Natural killer cell (primary cell): Measurements from ENCODE around the gene OLFM1. TPM values are rescaled to one million over a fixed set of nuclear protein-coding genes. Genes with fewer than 3 reads are reported as not detected.
"Not testable (repeated sequence)": the region's sequence is repeated elsewhere in the genome, so short reads cannot be mapped to it uniquely, and the experiment has no call there.

Source experiments
- ATAC-seq, 3 donors: fragments of 150-1000 bp in 2 of 3; fragments of 200-7000 bp in 1 of 3; cut with Tn5 transposase; 1 replicate in 1 of 3; 2 replicates in 2 of 3; pipeline ENCODE4 v1.10.0; 2021; ENCODE audit warnings: mild to moderate bottlenecking in 2 of 3, moderate library complexity in 2 of 3
- DNase-seq, 2 donors: peaks; one replicate each; pipeline versions ENCODE4 v3.0.0 to v3.0.0-alpha.2; 2013 to 2021; ENCODE audit warnings: mixed read lengths in 1 of 2
- H3K27ac ChIP-seq: one replicate; pipeline ENCODE4 v1.5.1; 2013; ENCODE audit warnings: mild to moderate bottlenecking, low read length
- H3K27me3 ChIP-seq: one replicate; pipeline ENCODE4 v1.6.1; 2013; ENCODE audit warnings: low read length; ENCODE audit not compliant: control insufficient read depth, insufficient read depth
- H3K36me3 ChIP-seq: one replicate; pipeline ENCODE4 v1.6.1; 2013; ENCODE audit warnings: low read length; ENCODE audit not compliant: control insufficient read depth, insufficient read depth
- H3K4me1 ChIP-seq: one replicate; pipeline ENCODE4 v1.6.1; 2013; ENCODE audit warnings: low read length; ENCODE audit not compliant: control insufficient read depth, insufficient read depth
- H3K4me3 ChIP-seq: one replicate; pipeline ENCODE4 v1.5.1; 2013; ENCODE audit warnings: low read length
- H3K9me3 ChIP-seq: one replicate; pipeline ENCODE4 v1.6.1; 2013; ENCODE audit warnings: low read length; ENCODE audit not compliant: control insufficient read depth, insufficient read depth
- H3K27ac Mint-ChIP-seq, 2 donors: one replicate each; pipeline ENCODE4 v1.8.0; 2022; ENCODE audit warnings: mild to moderate bottlenecking in 2 of 2, mixed read lengths in 2 of 2, moderate library complexity in 1 of 2
- H3K27me3 Mint-ChIP-seq, 2 donors: one replicate each; pipeline ENCODE4 v1.8.0; 2022; ENCODE audit warnings: low read depth in 2 of 2, mixed read lengths in 2 of 2
- H3K36me3 Mint-ChIP-seq: one replicate; pipeline ENCODE4 v1.8.0; 2022; ENCODE audit warnings: mixed read lengths
- H3K4me1 Mint-ChIP-seq, 2 donors: one replicate each; pipeline ENCODE4 v1.8.0; 2022; ENCODE audit warnings: mixed read lengths in 2 of 2
- H3K4me3 Mint-ChIP-seq: one replicate; pipeline ENCODE4 v1.8.0; 2022; ENCODE audit warnings: mild to moderate bottlenecking, moderate library complexity, mixed read lengths
- H3K9me3 Mint-ChIP-seq, 2 donors: one replicate each; pipeline ENCODE4 v1.8.0; 2022; ENCODE audit warnings: mixed read lengths in 2 of 2
- WGBS: methylation state at CpG from one replicate; pipeline ENCODE4 v1.1.7; 2013; ENCODE audit warnings: missing lambda C conversion rate; ENCODE audit not compliant: insufficient coverage; 5-methylcytosine and 5-hydroxymethylcytosine counted together
- intact Hi-C: fragments of 100-400 bp; cut with micrococcal nuclease; formaldehyde crosslinking; loops from one replicate; pipeline ENCODE4 v1.14.2; 2022
- total RNA-seq, 4 donors: library from RNA; stranded (reverse); fragments of 120-200 nt in 1 of 4; gene quantifications; one replicate each; pipeline versions ENCODE4 v1.2.3 to v1.2.4, GENCODE V29; 2013 to 2022
- TF ChIP-seq, protein P1 (sequence below): fragments of 200-600 bp; IDR thresholded peaks from one replicate; pipeline ENCODE4 v1.8.0; 2022; ENCODE audit warnings: antibody characterized with exemption

The OLFM1 gene
- total RNA-seq, 3 donors from 2014 or later (not counting 1 experiment from before 2014, with no cell fraction given): 0.18 TPM; not detected in 2

DNA sequence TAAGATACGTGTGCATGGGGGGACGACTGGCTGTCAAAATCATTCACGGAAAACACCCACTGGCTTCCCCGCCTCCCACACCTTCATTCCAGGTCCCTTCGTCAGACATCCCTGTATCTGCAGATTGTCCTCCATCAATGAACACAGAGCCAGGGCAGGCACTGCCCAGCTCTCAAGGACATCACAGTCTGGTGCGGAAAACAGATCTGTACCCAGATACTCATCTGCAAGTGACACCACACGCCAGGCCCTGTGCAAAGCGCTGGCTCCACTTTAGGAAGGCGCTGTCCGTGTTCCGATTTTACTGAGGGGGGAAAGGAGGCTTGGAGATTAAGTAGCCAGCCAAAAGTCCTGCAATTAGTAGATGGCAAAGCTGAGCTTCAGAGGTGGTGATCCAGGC is 72.3 kb downstream of the OLFM1 start:
- H3K27me3 Mint-ChIP-seq: peaks cover 6 to 11% of the 10 kb centered on the region in 2 donors
- no peaks in the 10 kb centered on the region for H3K9me3 Mint-ChIP-seq
- no peak overlapping the region for H3K27ac Mint-ChIP-seq
- WGBS: 87% methylated on average over 11 of the region's 11 CpGs
- H3K4me3 ChIP-seq: no peak overlapping the region
- no peaks in the 10 kb centered on the region for H3K9me3 ChIP-seq
- H3K27ac ChIP-seq: no peak overlapping the region
- H3K36me3 Mint-ChIP-seq: no peaks in the 10 kb centered on the region
- H3K4me1 Mint-ChIP-seq: no peaks in the 10 kb centered on the region
- DNase-seq (no peak), ATAC-seq (no peak)
- no peaks in the 10 kb centered on the region for H3K27me3 ChIP-seq
- intact Hi-C loops: no loop called here
- TF ChIP-seq, protein P1, sequence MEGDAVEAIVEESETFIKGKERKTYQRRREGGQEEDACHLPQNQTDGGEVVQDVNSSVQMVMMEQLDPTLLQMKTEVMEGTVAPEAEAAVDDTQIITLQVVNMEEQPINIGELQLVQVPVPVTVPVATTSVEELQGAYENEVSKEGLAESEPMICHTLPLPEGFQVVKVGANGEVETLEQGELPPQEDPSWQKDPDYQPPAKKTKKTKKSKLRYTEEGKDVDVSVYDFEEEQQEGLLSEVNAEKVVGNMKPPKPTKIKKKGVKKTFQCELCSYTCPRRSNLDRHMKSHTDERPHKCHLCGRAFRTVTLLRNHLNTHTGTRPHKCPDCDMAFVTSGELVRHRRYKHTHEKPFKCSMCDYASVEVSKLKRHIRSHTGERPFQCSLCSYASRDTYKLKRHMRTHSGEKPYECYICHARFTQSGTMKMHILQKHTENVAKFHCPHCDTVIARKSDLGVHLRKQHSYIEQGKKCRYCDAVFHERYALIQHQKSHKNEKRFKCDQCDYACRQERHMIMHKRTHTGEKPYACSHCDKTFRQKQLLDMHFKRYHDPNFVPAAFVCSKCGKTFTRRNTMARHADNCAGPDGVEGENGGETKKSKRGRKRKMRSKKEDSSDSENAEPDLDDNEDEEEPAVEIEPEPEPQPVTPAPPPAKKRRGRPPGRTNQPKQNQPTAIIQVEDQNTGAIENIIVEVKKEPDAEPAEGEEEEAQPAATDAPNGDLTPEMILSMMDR: no peak
- no peaks in the 10 kb centered on the region for H3K4me1 ChIP-seq
- no peaks in the 10 kb centered on the region for H3K36me3 ChIP-seq
- no peak overlapping the region for H3K4me3 Mint-ChIP-seq

DNA sequence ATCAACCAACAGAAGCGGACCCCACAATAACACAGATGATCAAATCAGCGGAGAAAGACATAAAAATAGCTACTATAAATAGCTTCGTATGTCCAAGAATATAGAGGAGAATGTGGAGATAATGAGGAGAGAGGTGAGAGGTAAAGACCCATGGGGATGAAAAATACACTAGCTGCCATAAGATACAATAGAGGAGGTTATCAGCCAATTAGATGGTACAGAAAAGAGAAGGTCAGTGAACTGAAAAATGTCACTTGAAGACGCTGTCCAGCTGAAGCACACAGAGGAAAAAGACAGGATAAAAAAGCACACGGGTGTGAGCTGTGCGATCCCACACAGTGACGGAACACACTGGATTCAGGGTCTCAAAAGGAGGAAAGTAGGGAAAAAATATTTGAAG is 73.4 kb downstream of the OLFM1 start:
- intact Hi-C loops: no loop called here

DNA sequence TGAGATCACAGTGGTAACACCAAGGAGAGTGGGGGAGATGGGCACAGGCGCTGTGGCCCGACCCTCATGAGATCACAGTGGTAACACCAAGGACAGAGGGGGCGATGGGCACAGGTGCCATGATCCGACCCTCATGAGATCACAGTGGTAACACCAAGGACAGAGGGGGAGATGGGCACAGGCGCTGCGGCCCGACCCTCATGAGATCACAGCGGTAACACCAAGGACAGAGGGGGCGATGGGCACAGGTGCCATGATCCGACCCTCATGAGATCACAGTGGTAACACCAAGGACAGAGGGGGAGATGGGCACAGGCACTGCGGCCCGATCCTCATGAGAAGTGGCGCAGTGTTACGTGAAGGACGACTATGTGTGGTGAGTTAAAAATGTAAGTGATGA is 75.1 kb downstream of the OLFM1 start:
- intact Hi-C loops, H3K36me3 Mint-ChIP-seq, H3K4me1 ChIP-seq, ATAC-seq, H3K4me3 ChIP-seq, H3K4me1 Mint-ChIP-seq, H3K9me3 ChIP-seq, H3K27me3 Mint-ChIP-seq, H3K27ac Mint-ChIP-seq, H3K4me3 Mint-ChIP-seq, H3K9me3 Mint-ChIP-seq, DNase-seq, H3K36me3 ChIP-seq, H3K27ac ChIP-seq, H3K27me3 ChIP-seq: not testable (repeated sequence)
- 94% methylated on average over 11 of the region's 15 CpGs for WGBS

More for the DNA sequence above, 73.4 kb downstream of the OLFM1 start:
- no peaks in the 10 kb centered on the region for H3K27me3 ChIP-seq
- Mint-ChIP-seq H3K36me3 (no peaks in the 10 kb centered on the region), H3K27me3 (peaks cover 6 to 11% of the 10 kb centered on the region in 2 donors), H3K4me1 (no peaks in the 10 kb centered on the region), H3K27ac (no peak overlapping the region), H3K9me3 (no peaks in the 10 kb centered on the region), H3K4me3 (no peak overlapping the region)
- H3K4me3 ChIP-seq: no peak overlapping the region
- no peak for DNase-seq
- TF ChIP-seq, protein P1: no peak
- WGBS: 88% methylated on average over 5 of the region's 7 CpGs
- ATAC-seq: no peak
- no peak overlapping the region for H3K27ac ChIP-seq
- H3K4me1 ChIP-seq: no peaks in the 10 kb centered on the region
- no peaks in the 10 kb centered on the region for H3K9me3 ChIP-seq
- H3K36me3 ChIP-seq: no peaks in the 10 kb centered on the region

DNA sequence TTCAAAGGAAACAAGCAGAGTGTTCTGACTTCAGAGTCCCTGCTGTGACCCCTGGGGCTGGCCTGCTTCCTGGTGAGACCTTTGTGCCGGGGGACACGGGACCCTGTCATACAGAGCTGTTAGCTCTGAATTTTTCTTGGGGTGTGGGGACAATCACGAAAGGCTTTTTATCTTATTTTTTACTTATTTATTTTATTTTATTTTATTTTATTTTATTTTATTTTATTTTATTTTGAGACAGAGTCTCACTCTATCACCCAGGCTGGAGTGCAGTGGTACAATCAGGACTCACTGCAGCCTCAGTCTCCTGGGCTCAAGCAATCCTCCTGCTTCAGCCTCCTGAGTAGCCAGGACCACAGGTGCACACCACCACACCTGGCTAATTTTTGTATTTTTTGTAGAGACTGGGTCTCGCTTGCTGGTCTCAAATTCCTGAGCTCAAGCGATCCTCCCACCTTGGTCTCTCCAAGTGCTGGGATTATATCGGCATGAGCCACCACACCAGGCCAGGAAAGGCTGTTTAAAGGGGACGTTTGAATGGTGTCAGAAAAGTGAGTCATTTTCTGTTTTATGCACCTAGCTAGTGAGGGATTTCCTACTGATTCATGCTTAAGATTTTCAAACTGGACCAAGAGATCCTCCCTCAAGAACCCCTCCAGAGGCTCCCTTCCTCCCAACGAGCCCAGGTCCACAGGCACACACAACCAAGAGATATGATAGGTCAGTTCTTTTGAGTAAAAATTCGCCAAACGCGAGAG is 75.7 kb downstream of the OLFM1 start:
- WGBS: 84% methylated on average over 10 of the region's 11 CpGs

More for the DNA sequence above, 75.7 kb downstream of the OLFM1 start:
- H3K4me1 ChIP-seq: no peaks in the 10 kb centered on the region
- H3K27me3 ChIP-seq: no peaks in the 10 kb centered on the region
- no peaks in the 10 kb centered on the region for H3K36me3 Mint-ChIP-seq
- H3K36me3 ChIP-seq: no peaks in the 10 kb centered on the region
- intact Hi-C loops: no loop called here
- H3K4me3 ChIP-seq: no peak overlapping the region
- H3K4me1 Mint-ChIP-seq: no peaks in the 10 kb centered on the region
- H3K27ac Mint-ChIP-seq: no peak overlapping the region
- TF ChIP-seq, protein P1: no peak
- ATAC-seq: no peak
- H3K27me3 Mint-ChIP-seq: peaks cover 0 to 5% of the 10 kb centered on the region in 2 donors
- no peaks in the 10 kb centered on the region for H3K9me3 Mint-ChIP-seq
- no peak for DNase-seq
- no peaks in the 10 kb centered on the region for H3K9me3 ChIP-seq
- H3K4me3 Mint-ChIP-seq: no peak overlapping the region
- H3K27ac ChIP-seq: no peak overlapping the region
